HG03378 (cell line): Measurements from ENCODE around the gene TMEM239.
"Not testable (repeated sequence)": the region's sequence is repeated elsewhere in the genome, so short reads cannot be mapped to it uniquely, and the experiment has no call there.

Experiments
- ATAC-seq: cut with Tn5 transposase; IDR thresholded peaks from one replicate; pipeline ENCODE4 v1.9.1; 2021; ENCODE audit warnings: mild to moderate bottlenecking, moderate library complexity; ENCODE audit not compliant: unreplicated experiment

Gene TMEM239

GRCh38 chr20:2816030-2816582 lies at the start of gene TMEM239:
TMEM239 (plus strand) TSS chr20:2816364; CDS start chr20:2816555, 191 bp downstream.
- no peak for ATAC-seq

GRCh38 chr20:2767768-2768631 lies 48.2 kb upstream of the TMEM239 start:
- ATAC-seq = no peak

GRCh38 chr20:2768632-2769015 lies 47.5 kb upstream of the TMEM239 start:
- ATAC-seq = no peak

- ATAC-seq = not testable (repeated sequence)
Measured at GRCh38 chr20:2770091-2770490, 46.1 kb upstream of the TMEM239 start.

- ATAC-seq = no peak
Measured at GRCh38 chr20:2771631-2772080, 44.5 kb upstream of the TMEM239 start.

GRCh38 chr20:2773812-2774211 lies 42.4 kb upstream of the TMEM239 start:
- no peak for ATAC-seq

GRCh38 chr20:2775139-2775538 lies 41.0 kb upstream of the TMEM239 start:
- ATAC-seq = no peak

- no peak for ATAC-seq
Measured at GRCh38 chr20:2778602-2779321, 37.4 kb upstream of the TMEM239 start.

- no peak for ATAC-seq
Measured at GRCh38 chr20:2780948-2781347, 35.2 kb upstream of the TMEM239 start.

- ATAC-seq = no peak
Measured at GRCh38 chr20:2783908-2784566, 32.1 kb upstream of the TMEM239 start.

GRCh38 chr20:2793471-2793870 lies 22.7 kb upstream of the TMEM239 start:
- no peak for ATAC-seq

- no peak for ATAC-seq
Measured at GRCh38 chr20:2794202-2794748, 21.9 kb upstream of the TMEM239 start.

- no peak for ATAC-seq
Measured at GRCh38 chr20:2794866-2795447, 21.2 kb upstream of the TMEM239 start.

GRCh38 chr20:2795451-2795850 lies 20.7 kb upstream of the TMEM239 start:
- ATAC-seq = no peak

- no peak for ATAC-seq
Measured at GRCh38 chr20:2796011-2796660, 20.0 kb upstream of the TMEM239 start.

GRCh38 chr20:2797136-2797983 lies 18.8 kb upstream of the TMEM239 start:
- ATAC-seq = no peak

GRCh38 chr20:2798095-2798805 lies 17.9 kb upstream of the TMEM239 start:
- no peak for ATAC-seq

GRCh38 chr20:2798814-2799213 lies 17.4 kb upstream of the TMEM239 start:
- ATAC-seq = no peak
